HepG2 (cell line): ENCODE results near the gene KRTAP5-6. TPM values are rescaled to one million over a fixed set of nuclear protein-coding genes. Genes with fewer than 3 reads are reported as not detected.
A peak's percentile ranks its signal among the peaks of the same experiment; 100 is the strongest.

ENCODE experiments used
- CEBPG ChIP-seq: IDR thresholded peaks from 2 replicates; pipeline ENCODE4 v1.6.1; 2016
- ELF1 ChIP-seq: sonication (generic); formaldehyde crosslinking; IDR thresholded peaks from 2 replicates; pipeline ENCODE4 v1.4.0; 2020; ENCODE audit warnings: missing genetic modification reagents
- ERF ChIP-seq: IDR thresholded peaks from 2 replicates; pipeline ENCODE4 v1.6.1; 2018; ENCODE audit warnings: missing biosample characterization, missing genetic modification reagents
- NRL ChIP-seq: sonication (generic); formaldehyde crosslinking; IDR thresholded peaks from 2 replicates; pipeline ENCODE4 v1.5.0; 2020; ENCODE audit warnings: missing genetic modification reagents, mild to moderate bottlenecking, moderate library complexity, borderline replicate concordance
- SOX6 ChIP-seq, 2 experiments: fragments of 450-650 bp in 1 of 2; sonication (generic) in 1 of 2; formaldehyde crosslinking in 1 of 2; IDR thresholded peaks; 2 replicates each; pipeline versions ENCODE4 v1.4.0 to v1.6.1; 2017 to 2020; ENCODE audit warnings: antibody characterized with exemption in 1 of 2, mild to moderate bottlenecking in 1 of 2, missing genetic modification reagents in 1 of 2
- STAG1 ChIP-seq: sonication (generic); formaldehyde crosslinking; IDR thresholded peaks from 2 replicates; pipeline ENCODE4 v1.4.0; 2020; ENCODE audit warnings: missing genetic modification reagents
- TCF12 ChIP-seq, 2 experiments: fragments of 450-650 bp in 1 of 2; sonication (generic) in 1 of 2; formaldehyde crosslinking in 1 of 2; IDR thresholded peaks; 2 replicates each; pipeline versions ENCODE4 v1.6.1 to v1.8.0; 2017 to 2022; ENCODE audit warnings: antibody characterized with exemption in 1 of 2, mild to moderate bottlenecking in 1 of 2, missing genetic modification reagents in 1 of 2, moderate library complexity in 1 of 2
- ZNF557 ChIP-seq: sonication (generic); formaldehyde crosslinking; IDR thresholded peaks from 2 replicates; pipeline ENCODE4 v1.4.0; 2020; ENCODE audit warnings: missing genetic modification reagents
- ZNF75D ChIP-seq: sonication (generic); formaldehyde crosslinking; IDR thresholded peaks from 2 replicates; pipeline ENCODE4 v1.8.1; 2023; ENCODE audit warnings: missing genetic modification reagents, mild to moderate bottlenecking, borderline replicate concordance
- polyA plus RNA-seq, 8 experiments: library from polyadenylated mRNA; depleted of rRNA in 3 of 8; stranded (reverse) in 7 of 8; unstranded in 1 of 8; fragments of >200 nt; fragmentation: Illumina TruSeq in 4 of 8; extraction: Trizol in 4 of 8; gene quantifications; 2 replicates each; pipeline versions ENCODE4 v1.2.1 to v1.2.3, GENCODE V29; 2011 to 2016; ENCODE audit warnings: low read depth in 4 of 8, missing spikeins in 1 of 8, mixed read lengths in 1 of 8; ENCODE audit not compliant: insufficient read depth in 1 of 8
- total RNA-seq, 5 experiments: library from RNA; depleted of rRNA; stranded (reverse); fragments of >200 nt; fragmentation: Illumina TruSeq; extraction: Trizol; gene quantifications; 2 replicates each; pipeline ENCODE4 v1.2.3, GENCODE V29; 2016; ENCODE audit warnings: low read depth in 1 of 5
- TF ChIP-seq, protein P1 (sequence below): sonication (generic); formaldehyde crosslinking; IDR thresholded peaks from 2 replicates; pipeline ENCODE4 v1.4.0; 2020; ENCODE audit warnings: missing genetic modification reagents, mild to moderate bottlenecking, borderline replicate concordance
- TF ChIP-seq, protein P2 (sequence below): sonication (generic); formaldehyde crosslinking; IDR thresholded peaks from 2 replicates; pipeline ENCODE4 v1.8.1; 2023; ENCODE audit warnings: missing genetic modification reagents, mild to moderate bottlenecking, borderline replicate concordance
- TF ChIP-seq, protein P3 (sequence below): sonication (generic); formaldehyde crosslinking; IDR thresholded peaks from 2 replicates; pipeline ENCODE4 v1.5.1; 2020; ENCODE audit warnings: mild to moderate bottlenecking, missing genetic modification reagents, borderline replicate concordance
- TF ChIP-seq, protein P4 (sequence below): sonication (generic); formaldehyde crosslinking; IDR thresholded peaks from 2 replicates; pipeline ENCODE4 v1.4.0; 2020; ENCODE audit warnings: missing genetic modification reagents

The KRTAP5-6 gene
- total and polyA plus RNA-seq, 2 of the 13 experiments (the other 11 are each of a cell fraction or from before 2014, with no cell fraction given), result not detected

DNA sequence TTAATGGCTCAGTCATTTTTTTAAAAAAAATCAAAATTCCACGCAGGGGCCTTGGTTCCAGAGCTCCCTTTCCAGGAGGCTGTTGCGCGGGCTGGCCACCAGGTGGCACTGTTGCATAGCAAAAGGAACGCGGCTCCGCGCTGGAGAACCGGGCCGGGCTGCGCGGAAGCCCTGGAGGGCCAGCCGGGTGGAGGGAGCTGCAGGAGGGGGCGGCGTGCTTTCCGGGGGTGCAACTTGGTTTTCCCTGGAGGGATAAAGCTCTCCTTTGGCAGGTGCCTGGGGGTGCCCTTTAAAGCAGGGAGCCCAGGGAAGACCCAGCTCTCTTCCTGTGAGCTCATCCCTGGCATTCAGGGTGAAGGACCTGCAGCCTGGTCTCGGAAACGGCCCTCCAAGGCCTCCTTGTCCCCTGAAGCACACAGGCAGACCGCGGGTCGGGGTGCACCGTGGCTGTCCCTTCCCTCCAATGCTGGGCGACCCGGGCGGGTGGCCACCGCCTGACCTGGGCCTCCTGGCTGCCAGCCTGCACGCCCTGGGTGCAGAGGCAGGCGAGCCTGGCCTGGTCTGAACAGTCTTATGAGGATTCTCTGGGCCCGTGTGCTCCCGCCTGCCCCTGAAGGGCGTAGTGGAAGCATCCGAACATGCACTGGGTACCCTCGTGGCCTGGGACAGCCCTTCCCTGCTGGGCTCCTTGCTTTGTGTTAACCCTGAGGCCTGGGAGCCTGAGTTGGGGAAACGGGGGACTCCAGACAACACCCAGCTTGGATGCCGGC lies 44.0 kb upstream of the KRTAP5-6 start (continued):
- TF ChIP-seq, protein P1, sequence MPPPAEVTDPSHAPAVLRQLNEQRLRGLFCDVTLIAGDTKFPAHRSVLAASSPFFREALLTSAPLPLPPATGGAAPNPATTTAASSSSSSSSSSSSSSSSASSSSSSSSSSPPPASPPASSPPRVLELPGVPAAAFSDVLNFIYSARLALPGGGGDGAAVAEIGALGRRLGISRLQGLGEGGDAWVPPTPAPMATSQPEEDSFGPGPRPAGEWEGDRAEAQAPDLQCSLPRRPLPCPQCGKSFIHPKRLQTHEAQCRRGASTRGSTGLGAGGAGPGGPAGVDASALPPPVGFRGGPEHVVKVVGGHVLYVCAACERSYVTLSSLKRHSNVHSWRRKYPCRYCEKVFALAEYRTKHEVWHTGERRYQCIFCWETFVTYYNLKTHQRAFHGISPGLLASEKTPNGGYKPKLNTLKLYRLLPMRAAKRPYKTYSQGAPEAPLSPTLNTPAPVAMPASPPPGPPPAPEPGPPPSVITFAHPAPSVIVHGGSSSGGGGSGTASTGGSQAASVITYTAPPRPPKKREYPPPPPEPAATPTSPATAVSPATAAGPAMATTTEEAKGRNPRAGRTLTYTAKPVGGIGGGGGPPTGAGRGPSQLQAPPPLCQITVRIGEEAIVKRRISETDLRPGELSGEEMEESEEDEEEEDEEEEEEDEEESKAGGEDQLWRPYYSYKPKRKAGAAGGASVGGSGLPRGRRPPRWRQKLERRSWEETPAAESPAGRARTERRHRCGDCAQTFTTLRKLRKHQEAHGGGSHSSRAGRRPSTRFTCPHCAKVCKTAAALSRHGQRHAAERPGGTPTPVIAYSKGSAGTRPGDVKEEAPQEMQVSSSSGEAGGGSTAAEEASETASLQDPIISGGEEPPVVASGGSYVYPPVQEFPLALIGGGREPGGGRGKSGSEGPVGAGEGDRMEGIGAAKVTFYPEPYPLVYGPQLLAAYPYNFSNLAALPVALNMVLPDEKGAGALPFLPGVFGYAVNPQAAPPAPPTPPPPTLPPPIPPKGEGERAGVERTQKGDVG (CRISPR knock-in tag), result 0 out of 2 replicates have a peak, but pooled peaks have one; percentile 50
- TF ChIP-seq SOX6 (IDR thresholded peaks at IDR 0.05) (no peak), SOX6 (CRISPR knock-in tag; IDR thresholded peaks at IDR 0.05) (peak; percentile 33), ZNF557 (CRISPR knock-in tag) (no peak), TCF12 (IDR thresholded peaks at IDR 0.05) (no peak), TCF12 (CRISPR knock-in tag; IDR thresholded peaks at IDR 0.05) (0 out of 2 replicates have a peak, but pooled peaks have one; percentile 22), NRL (peak; percentile 46), CEBPG (CRISPR knock-in tag) (no peak), ELF1 (CRISPR knock-in tag) (peak; percentile 52), ZNF75D (CRISPR knock-in tag) (no peak), STAG1 (peak; percentile 96), ERF (CRISPR knock-in tag) (peak; percentile 81)
- TF ChIP-seq, protein P2, sequence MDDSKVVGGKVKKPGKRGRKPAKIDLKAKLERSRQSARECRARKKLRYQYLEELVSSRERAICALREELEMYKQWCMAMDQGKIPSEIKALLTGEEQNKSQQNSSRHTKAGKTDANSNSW (CRISPR knock-in tag), result no peak
- TF ChIP-seq, protein P3, sequence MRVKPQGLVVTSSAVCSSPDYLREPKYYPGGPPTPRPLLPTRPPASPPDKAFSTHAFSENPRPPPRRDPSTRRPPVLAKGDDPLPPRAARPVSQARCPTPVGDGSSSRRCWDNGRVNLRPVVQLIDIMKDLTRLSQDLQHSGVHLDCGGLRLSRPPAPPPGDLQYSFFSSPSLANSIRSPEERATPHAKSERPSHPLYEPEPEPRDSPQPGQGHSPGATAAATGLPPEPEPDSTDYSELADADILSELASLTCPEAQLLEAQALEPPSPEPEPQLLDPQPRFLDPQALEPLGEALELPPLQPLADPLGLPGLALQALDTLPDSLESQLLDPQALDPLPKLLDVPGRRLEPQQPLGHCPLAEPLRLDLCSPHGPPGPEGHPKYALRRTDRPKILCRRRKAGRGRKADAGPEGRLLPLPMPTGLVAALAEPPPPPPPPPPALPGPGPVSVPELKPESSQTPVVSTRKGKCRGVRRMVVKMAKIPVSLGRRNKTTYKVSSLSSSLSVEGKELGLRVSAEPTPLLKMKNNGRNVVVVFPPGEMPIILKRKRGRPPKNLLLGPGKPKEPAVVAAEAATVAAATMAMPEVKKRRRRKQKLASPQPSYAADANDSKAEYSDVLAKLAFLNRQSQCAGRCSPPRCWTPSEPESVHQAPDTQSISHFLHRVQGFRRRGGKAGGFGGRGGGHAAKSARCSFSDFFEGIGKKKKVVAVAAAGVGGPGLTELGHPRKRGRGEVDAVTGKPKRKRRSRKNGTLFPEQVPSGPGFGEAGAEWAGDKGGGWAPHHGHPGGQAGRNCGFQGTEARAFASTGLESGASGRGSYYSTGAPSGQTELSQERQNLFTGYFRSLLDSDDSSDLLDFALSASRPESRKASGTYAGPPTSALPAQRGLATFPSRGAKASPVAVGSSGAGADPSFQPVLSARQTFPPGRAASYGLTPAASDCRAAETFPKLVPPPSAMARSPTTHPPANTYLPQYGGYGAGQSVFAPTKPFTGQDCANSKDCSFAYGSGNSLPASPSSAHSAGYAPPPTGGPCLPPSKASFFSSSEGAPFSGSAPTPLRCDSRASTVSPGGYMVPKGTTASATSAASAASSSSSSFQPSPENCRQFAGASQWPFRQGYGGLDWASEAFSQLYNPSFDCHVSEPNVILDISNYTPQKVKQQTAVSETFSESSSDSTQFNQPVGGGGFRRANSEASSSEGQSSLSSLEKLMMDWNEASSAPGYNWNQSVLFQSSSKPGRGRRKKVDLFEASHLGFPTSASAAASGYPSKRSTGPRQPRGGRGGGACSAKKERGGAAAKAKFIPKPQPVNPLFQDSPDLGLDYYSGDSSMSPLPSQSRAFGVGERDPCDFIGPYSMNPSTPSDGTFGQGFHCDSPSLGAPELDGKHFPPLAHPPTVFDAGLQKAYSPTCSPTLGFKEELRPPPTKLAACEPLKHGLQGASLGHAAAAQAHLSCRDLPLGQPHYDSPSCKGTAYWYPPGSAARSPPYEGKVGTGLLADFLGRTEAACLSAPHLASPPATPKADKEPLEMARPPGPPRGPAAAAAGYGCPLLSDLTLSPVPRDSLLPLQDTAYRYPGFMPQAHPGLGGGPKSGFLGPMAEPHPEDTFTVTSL, result no peak
- TF ChIP-seq, protein P4, sequence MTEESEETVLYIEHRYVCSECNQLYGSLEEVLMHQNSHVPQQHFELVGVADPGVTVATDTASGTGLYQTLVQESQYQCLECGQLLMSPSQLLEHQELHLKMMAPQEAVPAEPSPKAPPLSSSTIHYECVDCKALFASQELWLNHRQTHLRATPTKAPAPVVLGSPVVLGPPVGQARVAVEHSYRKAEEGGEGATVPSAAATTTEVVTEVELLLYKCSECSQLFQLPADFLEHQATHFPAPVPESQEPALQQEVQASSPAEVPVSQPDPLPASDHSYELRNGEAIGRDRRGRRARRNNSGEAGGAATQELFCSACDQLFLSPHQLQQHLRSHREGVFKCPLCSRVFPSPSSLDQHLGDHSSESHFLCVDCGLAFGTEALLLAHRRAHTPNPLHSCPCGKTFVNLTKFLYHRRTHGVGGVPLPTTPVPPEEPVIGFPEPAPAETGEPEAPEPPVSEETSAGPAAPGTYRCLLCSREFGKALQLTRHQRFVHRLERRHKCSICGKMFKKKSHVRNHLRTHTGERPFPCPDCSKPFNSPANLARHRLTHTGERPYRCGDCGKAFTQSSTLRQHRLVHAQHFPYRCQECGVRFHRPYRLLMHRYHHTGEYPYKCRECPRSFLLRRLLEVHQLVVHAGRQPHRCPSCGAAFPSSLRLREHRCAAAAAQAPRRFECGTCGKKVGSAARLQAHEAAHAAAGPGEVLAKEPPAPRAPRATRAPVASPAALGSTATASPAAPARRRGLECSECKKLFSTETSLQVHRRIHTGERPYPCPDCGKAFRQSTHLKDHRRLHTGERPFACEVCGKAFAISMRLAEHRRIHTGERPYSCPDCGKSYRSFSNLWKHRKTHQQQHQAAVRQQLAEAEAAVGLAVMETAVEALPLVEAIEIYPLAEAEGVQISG (CRISPR knock-in tag), result peak; percentile 62; the same call in 1 of the 2 replicates
